SK-N-DZ (cell line): ENCODE results near the gene WDR59.

ENCODE experiments used
- DNase-seq: peaks from one replicate; pipeline ENCODE4 v3.0.0-alpha.2; 2015; ENCODE audit warnings: low spot score

WDR59 gene

GRCh38 chr16:74902161-74902560 is 82.8 kb downstream of the WDR59 start:
- no peak for DNase-seq

GRCh38 chr16:74901606-74902005 is 83.3 kb downstream of the WDR59 start:
- no peak for DNase-seq

- DNase-seq: no peak
Observed at GRCh38 chr16:74899816-74900215, 85.1 kb downstream of the WDR59 start.

GRCh38 chr16:74898659-74899058 is 86.3 kb downstream of the WDR59 start:
- no peak for DNase-seq

- DNase-seq: no peak
Observed at GRCh38 chr16:74896389-74897370, 88.2 kb downstream of the WDR59 start.

- DNase-seq: no peak
Observed at GRCh38 chr16:74893541-74893940, 91.4 kb downstream of the WDR59 start.

GRCh38 chr16:74892574-74893461 is 92.1 kb downstream of the WDR59 start:
- no peak for DNase-seq

- no peak for DNase-seq
Observed at GRCh38 chr16:74888888-74889287, 96.0 kb downstream of the WDR59 start.

GRCh38 chr16:74888232-74888862 is 96.6 kb downstream of the WDR59 start:
- DNase-seq: no peak

GRCh38 chr16:74887084-74887483 is 97.8 kb downstream of the WDR59 start:
- DNase-seq: no peak

- no peak for DNase-seq
Observed at GRCh38 chr16:74877706-74878105, 107.2 kb downstream of the WDR59 start.

GRCh38 chr16:74874912-74875546 is 109.9 kb downstream of the WDR59 start:
- DNase-seq: no peak

GRCh38 chr16:74874123-74874522 is 110.8 kb downstream of the WDR59 start:
- DNase-seq: no peak

- DNase-seq: no peak
Observed at GRCh38 chr16:74872302-74872701, 112.6 kb downstream of the WDR59 start.

- DNase-seq: no peak
Observed at GRCh38 chr16:74871608-74872007, 113.3 kb downstream of the WDR59 start.

- DNase-seq: no peak
Observed at GRCh38 chr16:74868501-74868900, 116.4 kb downstream of the WDR59 start.

- no peak for DNase-seq
Observed at GRCh38 chr16:74868035-74868434, 116.9 kb downstream of the WDR59 start.

- peak; percentile 35 for DNase-seq
Observed at GRCh38 chr16:74867281-74867849, 117.6 kb downstream of the WDR59 start.

GRCh38 chr16:74865922-74866598 is 118.9 kb downstream of the WDR59 start:
- DNase-seq: no peak

GRCh38 chr16:74862743-74863244 is 122.1 kb downstream of the WDR59 start:
- DNase-seq: peak; percentile 61
